Measurements from ENCODE around the gene BAZ2B.

The BAZ2B gene

DNA sequence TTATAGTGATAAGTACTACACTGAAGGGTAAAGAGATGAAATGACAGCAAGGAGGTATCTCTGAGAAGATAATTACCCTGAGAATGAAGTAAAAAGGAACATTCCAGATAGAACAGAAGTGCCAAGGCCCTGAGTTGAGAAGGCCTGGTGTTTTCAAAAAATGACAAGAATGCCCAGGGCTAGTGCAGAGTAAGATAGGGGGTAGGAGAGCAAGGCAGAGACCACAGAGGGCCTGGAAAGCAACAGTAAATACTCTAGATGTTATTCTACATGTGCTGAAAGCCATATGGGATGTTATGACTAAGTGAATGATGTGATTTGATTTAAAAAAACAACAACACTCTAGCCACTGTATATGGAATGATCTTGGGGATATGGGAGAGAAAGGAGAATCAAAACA, 52.3 kb downstream of the BAZ2B start:
- Histone ChIP-seq H3K36me3 (ENCODE audit: insufficient read depth, low read length) (no peaks in the 10 kb centered on the region), H3K27me3 (ENCODE audit: insufficient read depth, low read length, poor library complexity) (no peaks in the 10 kb centered on the region), H3K9ac (ENCODE audit: low read depth, low read length) (no peak overlapping the region), H3K79me2 (ENCODE audit: insufficient read depth, low read length) (no peaks in the 10 kb centered on the region), H3K4me3 (ENCODE audit: low read depth in 1 of 2, low read length in 2 of 2) (no peak overlapping the region), H3K4me2 (ENCODE audit: insufficient read depth, low read length) (no peak overlapping the region), H4K20me1 (ENCODE audit: insufficient read depth, low read length) (no peaks in the 10 kb centered on the region), H2AFZ (ENCODE audit: low read depth, low read length) (no peak overlapping the region), H3K27ac (ENCODE audit: low read length) (no peak overlapping the region), H3K4me1 (ENCODE audit: insufficient read depth, low read length) (no peaks in the 10 kb centered on the region), H3K9me3 (ENCODE audit: insufficient read depth, low read length, severe bottlenecking) (no peaks in the 10 kb centered on the region)
- ATAC-seq (ENCODE audit: insufficient read depth, low read depth) (no peak), DNase-seq (no peak)
- TF ChIP-seq, protein P1, sequence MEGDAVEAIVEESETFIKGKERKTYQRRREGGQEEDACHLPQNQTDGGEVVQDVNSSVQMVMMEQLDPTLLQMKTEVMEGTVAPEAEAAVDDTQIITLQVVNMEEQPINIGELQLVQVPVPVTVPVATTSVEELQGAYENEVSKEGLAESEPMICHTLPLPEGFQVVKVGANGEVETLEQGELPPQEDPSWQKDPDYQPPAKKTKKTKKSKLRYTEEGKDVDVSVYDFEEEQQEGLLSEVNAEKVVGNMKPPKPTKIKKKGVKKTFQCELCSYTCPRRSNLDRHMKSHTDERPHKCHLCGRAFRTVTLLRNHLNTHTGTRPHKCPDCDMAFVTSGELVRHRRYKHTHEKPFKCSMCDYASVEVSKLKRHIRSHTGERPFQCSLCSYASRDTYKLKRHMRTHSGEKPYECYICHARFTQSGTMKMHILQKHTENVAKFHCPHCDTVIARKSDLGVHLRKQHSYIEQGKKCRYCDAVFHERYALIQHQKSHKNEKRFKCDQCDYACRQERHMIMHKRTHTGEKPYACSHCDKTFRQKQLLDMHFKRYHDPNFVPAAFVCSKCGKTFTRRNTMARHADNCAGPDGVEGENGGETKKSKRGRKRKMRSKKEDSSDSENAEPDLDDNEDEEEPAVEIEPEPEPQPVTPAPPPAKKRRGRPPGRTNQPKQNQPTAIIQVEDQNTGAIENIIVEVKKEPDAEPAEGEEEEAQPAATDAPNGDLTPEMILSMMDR (IDR thresholded peaks at IDR 0.05; ENCODE audit: borderline replicate concordance, extremely low read depth, low read length, poor library complexity, severe bottlenecking), result no peak
- no peak for TF ChIP-seq EZH2 (IDR thresholded peaks at IDR 0.05; ENCODE audit: borderline replicate concordance, low read depth, low read length, severe bottlenecking)

DNA sequence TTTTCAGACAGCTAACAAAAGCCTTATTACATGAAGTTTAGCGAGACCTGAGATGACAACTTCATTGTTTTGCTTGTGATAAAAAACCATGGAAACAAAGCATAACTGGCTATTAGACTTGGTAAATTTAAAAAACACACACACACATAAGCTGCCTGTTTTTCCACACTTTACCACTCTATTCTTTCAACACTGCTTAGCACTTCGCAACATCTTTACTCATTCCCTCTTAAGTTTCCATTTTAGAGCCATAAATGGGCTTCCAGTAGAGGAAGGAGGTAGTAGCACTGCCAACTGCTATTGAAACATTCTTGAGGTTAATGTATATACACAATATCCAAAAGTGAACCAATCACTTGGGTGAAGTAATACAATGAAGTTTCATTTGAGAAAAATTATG, 54.1 kb downstream of the BAZ2B start:
- no peak for TF ChIP-seq EZH2 (IDR thresholded peaks at IDR 0.05; ENCODE audit: borderline replicate concordance, low read depth, low read length, severe bottlenecking)
- TF ChIP-seq, protein P1 (IDR thresholded peaks at IDR 0.05; ENCODE audit: borderline replicate concordance, extremely low read depth, low read length, poor library complexity, severe bottlenecking), result no peak
- Histone ChIP-seq H3K4me3 (ENCODE audit: low read depth in 1 of 2, low read length in 2 of 2) (no peak overlapping the region), H3K79me2 (ENCODE audit: insufficient read depth, low read length) (no peaks in the 10 kb centered on the region), H3K9ac (ENCODE audit: low read depth, low read length) (no peak overlapping the region), H3K4me1 (ENCODE audit: insufficient read depth, low read length) (no peaks in the 10 kb centered on the region), H3K27me3 (ENCODE audit: insufficient read depth, low read length, poor library complexity) (no peaks in the 10 kb centered on the region), H4K20me1 (ENCODE audit: insufficient read depth, low read length) (no peaks in the 10 kb centered on the region), H2AFZ (ENCODE audit: low read depth, low read length) (no peak overlapping the region), H3K4me2 (ENCODE audit: insufficient read depth, low read length) (no peak overlapping the region), H3K9me3 (ENCODE audit: insufficient read depth, low read length, severe bottlenecking) (no peaks in the 10 kb centered on the region), H3K27ac (ENCODE audit: low read length) (no peak overlapping the region), H3K36me3 (ENCODE audit: insufficient read depth, low read length) (no peaks in the 10 kb centered on the region)
- no peak for ATAC-seq (ENCODE audit: insufficient read depth, low read depth)
- DNase-seq, result no peak

DNA sequence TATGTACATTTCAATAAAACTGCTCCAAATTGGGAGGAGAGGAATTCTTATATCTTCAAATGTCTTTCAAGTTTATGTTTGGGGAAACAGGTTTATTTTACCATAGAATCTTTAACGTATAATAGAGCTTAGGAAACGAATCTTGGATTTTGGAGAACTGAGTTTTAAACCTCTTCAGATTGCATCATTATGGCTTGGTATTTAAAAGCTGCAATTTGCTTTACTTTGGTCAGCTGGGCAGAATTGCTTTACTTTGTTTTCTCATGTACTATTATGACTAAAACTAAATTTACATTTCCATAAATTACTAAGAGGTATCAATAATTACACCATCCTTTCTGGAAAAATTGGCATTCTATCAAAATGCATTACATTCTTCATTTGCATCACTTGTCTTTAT, 54.6 kb downstream of the BAZ2B start:
- Histone ChIP-seq H4K20me1 (ENCODE audit: insufficient read depth, low read length) (no peaks in the 10 kb centered on the region), H3K9me3 (ENCODE audit: insufficient read depth, low read length, severe bottlenecking) (no peaks in the 10 kb centered on the region), H3K4me1 (ENCODE audit: insufficient read depth, low read length) (no peaks in the 10 kb centered on the region), H3K4me2 (ENCODE audit: insufficient read depth, low read length) (no peak overlapping the region), H3K4me3 (ENCODE audit: low read depth in 1 of 2, low read length in 2 of 2) (no peak overlapping the region), H3K27me3 (ENCODE audit: insufficient read depth, low read length, poor library complexity) (no peaks in the 10 kb centered on the region), H3K79me2 (ENCODE audit: insufficient read depth, low read length) (no peaks in the 10 kb centered on the region), H3K27ac (ENCODE audit: low read length) (no peak overlapping the region), H3K9ac (ENCODE audit: low read depth, low read length) (no peak overlapping the region), H3K36me3 (ENCODE audit: insufficient read depth, low read length) (no peaks in the 10 kb centered on the region), H2AFZ (ENCODE audit: low read depth, low read length) (no peak overlapping the region)
- DNase-seq (no peak), ATAC-seq (ENCODE audit: insufficient read depth, low read depth) (no peak)
- no peak for TF ChIP-seq EZH2 (IDR thresholded peaks at IDR 0.05; ENCODE audit: borderline replicate concordance, low read depth, low read length, severe bottlenecking)
- TF ChIP-seq, protein P1 (IDR thresholded peaks at IDR 0.05; ENCODE audit: borderline replicate concordance, extremely low read depth, low read length, poor library complexity, severe bottlenecking), result no peak

DNA sequence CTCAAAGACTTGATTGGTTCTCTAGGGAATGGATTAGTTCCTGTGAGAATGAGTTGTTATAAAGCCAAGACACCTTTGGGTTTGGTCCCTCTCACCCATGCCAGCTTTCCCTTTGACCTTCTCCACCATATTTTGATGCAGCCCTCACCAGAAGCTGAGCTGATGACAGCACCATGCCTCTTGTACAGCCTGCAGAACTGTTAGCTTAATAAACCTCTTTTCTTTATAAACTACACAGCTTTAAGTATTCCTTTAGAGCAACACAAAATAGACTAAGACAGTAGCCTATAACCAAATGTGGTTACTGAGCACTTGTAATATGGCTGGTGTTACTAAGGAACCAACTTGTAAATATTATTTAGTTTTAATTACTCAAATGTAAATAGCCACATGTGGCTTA, 55.1 kb downstream of the BAZ2B start:
- no peak overlapping the region for H3K4me3 ChIP-seq (ENCODE audit: low read depth in 1 of 2, low read length in 2 of 2)
- no peak for DNase-seq

More for the DNA sequence above, 55.1 kb downstream of the BAZ2B start:
- no peaks in the 10 kb centered on the region for H3K36me3 ChIP-seq (ENCODE audit: insufficient read depth, low read length)
- H3K27ac ChIP-seq (ENCODE audit: low read length), result no peak overlapping the region
- H3K27me3 ChIP-seq (ENCODE audit: insufficient read depth, low read length, poor library complexity), result no peaks in the 10 kb centered on the region
- no peaks in the 10 kb centered on the region for H3K79me2 ChIP-seq (ENCODE audit: insufficient read depth, low read length)
- ATAC-seq (ENCODE audit: insufficient read depth, low read depth), result no peak
- no peaks in the 10 kb centered on the region for H3K4me1 ChIP-seq (ENCODE audit: insufficient read depth, low read length)
- no peak overlapping the region for H2AFZ ChIP-seq (ENCODE audit: low read depth, low read length)
- TF ChIP-seq, protein P1 (IDR thresholded peaks at IDR 0.05; ENCODE audit: borderline replicate concordance, extremely low read depth, low read length, poor library complexity, severe bottlenecking), result no peak
- TF ChIP-seq EZH2 (IDR thresholded peaks at IDR 0.05; ENCODE audit: borderline replicate concordance, low read depth, low read length, severe bottlenecking), result no peak
- H3K9ac ChIP-seq (ENCODE audit: low read depth, low read length), result no peak overlapping the region
- no peaks in the 10 kb centered on the region for H4K20me1 ChIP-seq (ENCODE audit: insufficient read depth, low read length)
- no peak overlapping the region for H3K4me2 ChIP-seq (ENCODE audit: insufficient read depth, low read length)
- no peaks in the 10 kb centered on the region for H3K9me3 ChIP-seq (ENCODE audit: insufficient read depth, low read length, severe bottlenecking)
